Heart left ventricle (tissue), 13 donors: ENCODE results near the gene ARID3B.

Source experiments
- POLR2A ChIP-seq, 2 donors: fragments of 450-650 bp; IDR thresholded peaks; one replicate each; pipeline ENCODE4 v1.6.1; 2017; ENCODE audit warnings: antibody characterized with exemption in 2 of 2, mild to moderate bottlenecking in 2 of 2, moderate library complexity in 2 of 2
- TF ChIP-seq, protein P1 (sequence below), 12 donors: fragments of 200-600 bp; sonication (generic) in 4 of 12; IDR thresholded peaks; one replicate each; pipeline versions ENCODE4 v1.5.0 to v1.8.0; 2018 to 2022; ENCODE audit warnings: antibody characterized with exemption in 12 of 12, mild to moderate bottlenecking in 5 of 12
- donor health status: ischemic (EF 13 %, LVEDD 7.1; RV severe dilation, severe dysfunction).
- donor health status: DM: no; HTN: yes; CAD: no.
- donor health status: DM: no; HTN: no; CAD: no.
- donor health status: ischemic (EF 25% LVEDD 6.9; RV normal size, moderate dysfunction).
- donor health status: ischemic (EF 25% LVEDD 5.7; RV mildly dilated, moderate dysfunction).
- donor health status: ischemic (EF 35%, LVEDD 5.7; RV mildly dilated, moderate dysfunction).
- donor health status: nonischemic (EF 11% LVEDD 7.7; RV severe dilation, severe dysfunction).
- donor health status: DM: yes; HTN: yes; CAD: no.
- donor health status: PGD.
- donor health status: ischemic (EF 29% LVEDD 5.4; RV normal size, mild dysfunction).
- donor health status: nonischemic (EF 23%, LVEDD 6.1; RV moderate dilation, normal function).

DNA sequence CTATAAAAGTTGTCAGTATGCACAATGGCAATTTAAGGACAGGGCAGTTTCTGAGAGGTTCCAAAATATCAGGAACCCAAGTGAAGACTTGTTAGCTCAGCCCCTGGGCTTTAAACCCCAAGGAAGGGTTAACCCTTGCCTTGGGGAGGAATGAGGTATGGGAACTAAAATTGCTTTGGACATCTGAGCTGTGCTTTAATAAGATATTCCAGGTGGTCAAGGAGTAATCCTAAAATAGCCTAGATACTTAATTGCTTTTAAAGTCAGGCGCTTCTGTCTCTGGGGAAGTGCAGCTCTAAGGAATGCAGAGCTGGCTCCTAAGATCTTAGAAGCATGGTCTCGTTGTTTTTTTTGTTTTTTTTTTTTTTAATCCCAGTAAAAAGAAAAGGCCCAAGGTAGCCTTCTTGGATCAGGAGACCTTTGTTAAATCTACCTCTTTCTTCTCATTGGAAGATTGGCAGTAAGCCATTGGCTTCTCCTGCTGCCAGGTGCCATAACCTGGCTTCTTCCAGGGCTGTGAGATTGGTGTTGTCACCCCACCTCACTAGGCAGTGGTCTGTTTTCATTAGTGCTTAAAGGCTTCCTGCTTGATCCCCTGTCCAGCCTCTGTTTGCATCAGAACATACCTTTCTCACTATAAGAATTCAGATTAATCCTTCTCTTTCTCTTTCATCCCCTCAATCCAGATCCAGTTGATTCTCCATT is 24.5 kb downstream of the ARID3B start:
- TF ChIP-seq, protein P1, sequence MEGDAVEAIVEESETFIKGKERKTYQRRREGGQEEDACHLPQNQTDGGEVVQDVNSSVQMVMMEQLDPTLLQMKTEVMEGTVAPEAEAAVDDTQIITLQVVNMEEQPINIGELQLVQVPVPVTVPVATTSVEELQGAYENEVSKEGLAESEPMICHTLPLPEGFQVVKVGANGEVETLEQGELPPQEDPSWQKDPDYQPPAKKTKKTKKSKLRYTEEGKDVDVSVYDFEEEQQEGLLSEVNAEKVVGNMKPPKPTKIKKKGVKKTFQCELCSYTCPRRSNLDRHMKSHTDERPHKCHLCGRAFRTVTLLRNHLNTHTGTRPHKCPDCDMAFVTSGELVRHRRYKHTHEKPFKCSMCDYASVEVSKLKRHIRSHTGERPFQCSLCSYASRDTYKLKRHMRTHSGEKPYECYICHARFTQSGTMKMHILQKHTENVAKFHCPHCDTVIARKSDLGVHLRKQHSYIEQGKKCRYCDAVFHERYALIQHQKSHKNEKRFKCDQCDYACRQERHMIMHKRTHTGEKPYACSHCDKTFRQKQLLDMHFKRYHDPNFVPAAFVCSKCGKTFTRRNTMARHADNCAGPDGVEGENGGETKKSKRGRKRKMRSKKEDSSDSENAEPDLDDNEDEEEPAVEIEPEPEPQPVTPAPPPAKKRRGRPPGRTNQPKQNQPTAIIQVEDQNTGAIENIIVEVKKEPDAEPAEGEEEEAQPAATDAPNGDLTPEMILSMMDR (IDR thresholded peaks at IDR 0.05): no peak
- TF ChIP-seq POLR2A (IDR thresholded peaks at IDR 0.05): no peak
